ENCODE results near the gene SCN1A. TPM values are rescaled to one million over a fixed set of nuclear protein-coding genes. Genes with fewer than 3 reads are reported as not detected.

SCN1A gene
- total and polyA plus RNA-seq, 2 of the 8 experiments (the other 6 are each of a cell fraction or from before 2014, with no cell fraction given) = 0.18 to 1.9 TPM

DNA sequence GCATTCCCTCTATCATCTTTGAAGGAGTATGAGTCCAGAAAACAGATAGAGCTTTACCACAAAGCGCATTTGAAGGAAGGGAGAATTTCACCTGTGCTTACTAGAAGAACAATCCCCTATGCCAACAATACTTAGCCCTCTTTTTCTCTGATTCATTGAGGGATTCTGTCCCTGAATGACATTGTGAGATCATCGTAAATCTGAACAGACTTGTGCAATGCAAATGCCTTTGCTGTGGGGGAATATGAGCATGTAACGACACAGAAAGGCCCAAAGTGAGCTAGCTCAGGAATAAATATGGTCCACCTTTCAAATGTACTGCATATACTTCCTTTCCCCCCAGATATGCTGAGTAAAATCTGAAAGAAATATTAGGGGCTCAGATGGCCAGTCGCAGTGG lies 67.6 kb downstream of the SCN1A start (continued):
- TF ChIP-seq, protein P1, sequence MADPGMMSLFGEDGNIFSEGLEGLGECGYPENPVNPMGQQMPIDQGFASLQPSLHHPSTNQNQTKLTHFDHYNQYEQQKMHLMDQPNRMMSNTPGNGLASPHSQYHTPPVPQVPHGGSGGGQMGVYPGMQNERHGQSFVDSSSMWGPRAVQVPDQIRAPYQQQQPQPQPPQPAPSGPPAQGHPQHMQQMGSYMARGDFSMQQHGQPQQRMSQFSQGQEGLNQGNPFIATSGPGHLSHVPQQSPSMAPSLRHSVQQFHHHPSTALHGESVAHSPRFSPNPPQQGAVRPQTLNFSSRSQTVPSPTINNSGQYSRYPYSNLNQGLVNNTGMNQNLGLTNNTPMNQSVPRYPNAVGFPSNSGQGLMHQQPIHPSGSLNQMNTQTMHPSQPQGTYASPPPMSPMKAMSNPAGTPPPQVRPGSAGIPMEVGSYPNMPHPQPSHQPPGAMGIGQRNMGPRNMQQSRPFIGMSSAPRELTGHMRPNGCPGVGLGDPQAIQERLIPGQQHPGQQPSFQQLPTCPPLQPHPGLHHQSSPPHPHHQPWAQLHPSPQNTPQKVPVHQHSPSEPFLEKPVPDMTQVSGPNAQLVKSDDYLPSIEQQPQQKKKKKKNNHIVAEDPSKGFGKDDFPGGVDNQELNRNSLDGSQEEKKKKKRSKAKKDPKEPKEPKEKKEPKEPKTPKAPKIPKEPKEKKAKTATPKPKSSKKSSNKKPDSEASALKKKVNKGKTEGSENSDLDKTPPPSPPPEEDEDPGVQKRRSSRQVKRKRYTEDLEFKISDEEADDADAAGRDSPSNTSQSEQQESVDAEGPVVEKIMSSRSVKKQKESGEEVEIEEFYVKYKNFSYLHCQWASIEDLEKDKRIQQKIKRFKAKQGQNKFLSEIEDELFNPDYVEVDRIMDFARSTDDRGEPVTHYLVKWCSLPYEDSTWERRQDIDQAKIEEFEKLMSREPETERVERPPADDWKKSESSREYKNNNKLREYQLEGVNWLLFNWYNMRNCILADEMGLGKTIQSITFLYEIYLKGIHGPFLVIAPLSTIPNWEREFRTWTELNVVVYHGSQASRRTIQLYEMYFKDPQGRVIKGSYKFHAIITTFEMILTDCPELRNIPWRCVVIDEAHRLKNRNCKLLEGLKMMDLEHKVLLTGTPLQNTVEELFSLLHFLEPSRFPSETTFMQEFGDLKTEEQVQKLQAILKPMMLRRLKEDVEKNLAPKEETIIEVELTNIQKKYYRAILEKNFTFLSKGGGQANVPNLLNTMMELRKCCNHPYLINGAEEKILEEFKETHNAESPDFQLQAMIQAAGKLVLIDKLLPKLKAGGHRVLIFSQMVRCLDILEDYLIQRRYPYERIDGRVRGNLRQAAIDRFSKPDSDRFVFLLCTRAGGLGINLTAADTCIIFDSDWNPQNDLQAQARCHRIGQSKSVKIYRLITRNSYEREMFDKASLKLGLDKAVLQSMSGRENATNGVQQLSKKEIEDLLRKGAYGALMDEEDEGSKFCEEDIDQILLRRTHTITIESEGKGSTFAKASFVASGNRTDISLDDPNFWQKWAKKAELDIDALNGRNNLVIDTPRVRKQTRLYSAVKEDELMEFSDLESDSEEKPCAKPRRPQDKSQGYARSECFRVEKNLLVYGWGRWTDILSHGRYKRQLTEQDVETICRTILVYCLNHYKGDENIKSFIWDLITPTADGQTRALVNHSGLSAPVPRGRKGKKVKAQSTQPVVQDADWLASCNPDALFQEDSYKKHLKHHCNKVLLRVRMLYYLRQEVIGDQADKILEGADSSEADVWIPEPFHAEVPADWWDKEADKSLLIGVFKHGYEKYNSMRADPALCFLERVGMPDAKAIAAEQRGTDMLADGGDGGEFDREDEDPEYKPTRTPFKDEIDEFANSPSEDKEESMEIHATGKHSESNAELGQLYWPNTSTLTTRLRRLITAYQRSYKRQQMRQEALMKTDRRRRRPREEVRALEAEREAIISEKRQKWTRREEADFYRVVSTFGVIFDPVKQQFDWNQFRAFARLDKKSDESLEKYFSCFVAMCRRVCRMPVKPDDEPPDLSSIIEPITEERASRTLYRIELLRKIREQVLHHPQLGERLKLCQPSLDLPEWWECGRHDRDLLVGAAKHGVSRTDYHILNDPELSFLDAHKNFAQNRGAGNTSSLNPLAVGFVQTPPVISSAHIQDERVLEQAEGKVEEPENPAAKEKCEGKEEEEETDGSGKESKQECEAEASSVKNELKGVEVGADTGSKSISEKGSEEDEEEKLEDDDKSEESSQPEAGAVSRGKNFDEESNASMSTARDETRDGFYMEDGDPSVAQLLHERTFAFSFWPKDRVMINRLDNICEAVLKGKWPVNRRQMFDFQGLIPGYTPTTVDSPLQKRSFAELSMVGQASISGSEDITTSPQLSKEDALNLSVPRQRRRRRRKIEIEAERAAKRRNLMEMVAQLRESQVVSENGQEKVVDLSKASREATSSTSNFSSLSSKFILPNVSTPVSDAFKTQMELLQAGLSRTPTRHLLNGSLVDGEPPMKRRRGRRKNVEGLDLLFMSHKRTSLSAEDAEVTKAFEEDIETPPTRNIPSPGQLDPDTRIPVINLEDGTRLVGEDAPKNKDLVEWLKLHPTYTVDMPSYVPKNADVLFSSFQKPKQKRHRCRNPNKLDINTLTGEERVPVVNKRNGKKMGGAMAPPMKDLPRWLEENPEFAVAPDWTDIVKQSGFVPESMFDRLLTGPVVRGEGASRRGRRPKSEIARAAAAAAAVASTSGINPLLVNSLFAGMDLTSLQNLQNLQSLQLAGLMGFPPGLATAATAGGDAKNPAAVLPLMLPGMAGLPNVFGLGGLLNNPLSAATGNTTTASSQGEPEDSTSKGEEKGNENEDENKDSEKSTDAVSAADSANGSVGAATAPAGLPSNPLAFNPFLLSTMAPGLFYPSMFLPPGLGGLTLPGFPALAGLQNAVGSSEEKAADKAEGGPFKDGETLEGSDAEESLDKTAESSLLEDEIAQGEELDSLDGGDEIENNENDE (IDR thresholded peaks at IDR 0.05; ENCODE audit: insufficient replicate concordance, low read length) = no peak
